ENCODE measurements around the gene EIF5.

DNA sequence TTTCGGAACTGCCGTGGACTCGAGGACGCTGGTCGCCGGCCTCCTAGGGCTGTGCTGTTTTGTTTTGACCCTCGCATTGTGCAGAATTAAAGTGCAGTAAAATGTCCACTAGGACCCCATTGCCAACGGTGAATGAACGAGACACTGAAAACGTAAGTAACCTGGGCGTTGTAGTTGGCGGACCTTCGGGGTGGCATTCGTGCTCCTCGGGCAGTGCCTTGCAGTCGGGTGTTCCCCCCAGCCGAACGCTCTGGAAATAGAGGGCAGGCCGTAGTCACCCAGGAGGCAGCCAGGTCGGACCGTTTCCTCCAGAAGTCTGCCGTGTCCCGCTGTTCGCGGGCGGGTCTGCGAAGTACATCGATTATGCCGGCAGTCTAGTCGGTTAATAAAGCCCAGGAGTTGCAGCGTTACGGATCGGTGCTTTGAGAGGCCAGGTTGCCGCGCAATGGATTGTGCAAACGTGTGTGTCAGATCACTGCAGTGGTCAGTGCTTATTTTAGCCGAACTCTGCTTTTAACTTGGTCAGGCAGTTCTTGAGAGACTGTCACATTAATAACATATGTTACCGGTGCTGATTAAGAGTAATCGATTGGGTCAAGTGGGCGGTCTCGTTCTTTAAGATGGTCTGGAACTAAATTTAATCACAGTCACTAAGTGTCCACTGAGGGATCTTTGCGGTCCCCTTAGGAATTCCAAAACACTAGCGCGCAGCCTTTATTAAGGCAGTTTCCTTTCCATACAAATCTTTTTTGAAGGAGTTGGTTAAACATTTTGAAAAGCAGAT lies 52.1 kb downstream of the EIF5 start:
- TF ChIP-seq CTCF (conservative IDR thresholded peaks at IDR 0.05 in 1 of 2, IDR thresholded peaks at IDR 0.05 in 1 of 2; ENCODE audit: extremely low read depth in 1 of 2, insufficient read depth in 1 of 2, low read depth in 1 of 2, low read length in 2 of 2), result no peak
- TF ChIP-seq EZH2 (IDR thresholded peaks at IDR 0.05; ENCODE audit: borderline replicate concordance, low read length), result no peak

Data from mammary epithelial cell (primary cell).